Osteoblast (primary cell): ENCODE measurements around the gene MACROD2. TPM values are rescaled to one million over a fixed set of nuclear protein-coding genes. Genes with fewer than 3 reads are reported as not detected.

ENCODE experiments used
- DNase-seq: peaks from one replicate; pipeline ENCODE4 v3.0.0; 2011; ENCODE audit warnings: low spot score, mixed read lengths; ENCODE audit not compliant: insufficient read length; ENCODE audit errors: missing footprints
- H2AFZ ChIP-seq: 2 replicates; pipeline ENCODE4 v1.6.0; 2011; ENCODE audit warnings: mild to moderate bottlenecking, low read length
- H3K27ac ChIP-seq: 2 replicates; pipeline ENCODE4 v1.5.1; 2011; ENCODE audit warnings: mild to moderate bottlenecking, low read depth, low read length, moderate library complexity
- H3K27me3 ChIP-seq: 2 replicates; pipeline ENCODE4 v1.6.0; 2012; ENCODE audit warnings: mild to moderate bottlenecking, control low read depth, inconsistent platforms, low read length, moderate library complexity; ENCODE audit not compliant: insufficient read depth
- H3K36me3 ChIP-seq: 2 replicates; pipeline ENCODE4 v1.5.1; 2011; ENCODE audit warnings: mild to moderate bottlenecking, low read length, control low read depth, moderate library complexity; ENCODE audit not compliant: insufficient read depth
- H3K4me1 ChIP-seq: 2 replicates; pipeline ENCODE4 v1.5.1; 2011; ENCODE audit warnings: mild to moderate bottlenecking, low read length, control low read depth, moderate library complexity; ENCODE audit not compliant: insufficient read depth
- H3K4me2 ChIP-seq: 2 replicates; pipeline ENCODE4 v1.6.0; 2011; ENCODE audit warnings: mild to moderate bottlenecking, low read length; ENCODE audit not compliant: insufficient read depth
- H3K4me3 ChIP-seq: fragments of 200-600 bp; sonication (generic); 3 replicates; pipeline ENCODE4 v1.5.1; 2012; ENCODE audit warnings: mild to moderate bottlenecking, low read length, inconsistent platforms; ENCODE audit not compliant: insufficient read depth
- H3K79me2 ChIP-seq: 2 replicates; pipeline ENCODE4 v1.6.0; 2012; ENCODE audit warnings: mild to moderate bottlenecking, low read length, control low read depth, inconsistent platforms; ENCODE audit not compliant: insufficient read depth
- H3K9me3 ChIP-seq: 2 replicates; pipeline ENCODE4 v1.5.1; 2011; ENCODE audit warnings: low read depth, low read length, control low read depth
- H4K20me1 ChIP-seq: 2 replicates; pipeline ENCODE4 v1.6.0; 2012; ENCODE audit warnings: mild to moderate bottlenecking, low read length, control low read depth; ENCODE audit not compliant: insufficient read depth
- CTCF ChIP-seq: IDR thresholded peaks from 2 replicates; pipeline ENCODE4 v1.5.1; 2011; ENCODE audit warnings: mild to moderate bottlenecking, low read depth, low read length, moderate library complexity; ENCODE audit errors: extremely low read depth
- total RNA-seq: library from RNA; depleted of rRNA; stranded (reverse); fragments of >200 nt; gene quantifications from 2 replicates; pipeline ENCODE4 v1.2.3, GENCODE V29; 2012

MACROD2 gene
- total RNA-seq, 1 donor = 4.0 TPM

DNA sequence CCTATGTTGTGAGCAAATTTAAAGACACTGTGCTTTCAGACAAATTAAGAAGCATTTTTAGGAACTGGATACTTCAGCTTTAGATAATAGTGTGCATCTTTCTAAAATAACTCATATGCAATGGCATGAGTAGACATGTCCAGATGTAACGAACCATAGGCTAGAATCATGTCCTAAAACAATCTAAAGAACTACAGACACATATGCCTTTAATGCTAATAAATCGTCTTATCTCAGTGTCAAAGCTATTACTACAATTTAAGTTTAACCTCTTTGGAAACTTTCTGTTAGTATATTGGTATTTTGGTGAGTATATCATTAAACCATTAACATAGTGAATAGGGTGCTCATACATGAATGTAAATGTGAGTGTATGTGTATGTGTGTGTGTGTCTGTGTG lies 1250.6 kb downstream of the MACROD2 start:
- no peaks in the 10 kb centered on the region for H3K27me3 ChIP-seq
- H4K20me1 ChIP-seq = no peaks in the 10 kb centered on the region
- no peaks in the 10 kb centered on the region for H3K36me3 ChIP-seq
- no peak for DNase-seq
- no peaks in the 10 kb centered on the region for H3K79me2 ChIP-seq
- H3K4me3 ChIP-seq = no peak overlapping the region
- H3K27ac ChIP-seq = no peak overlapping the region
- no peaks in the 10 kb centered on the region for H3K4me1 ChIP-seq
- no peak for TF ChIP-seq CTCF
- H3K9me3 ChIP-seq = no peaks in the 10 kb centered on the region
- H3K4me2 ChIP-seq = no peak overlapping the region
- no peak overlapping the region for H2AFZ ChIP-seq

DNA sequence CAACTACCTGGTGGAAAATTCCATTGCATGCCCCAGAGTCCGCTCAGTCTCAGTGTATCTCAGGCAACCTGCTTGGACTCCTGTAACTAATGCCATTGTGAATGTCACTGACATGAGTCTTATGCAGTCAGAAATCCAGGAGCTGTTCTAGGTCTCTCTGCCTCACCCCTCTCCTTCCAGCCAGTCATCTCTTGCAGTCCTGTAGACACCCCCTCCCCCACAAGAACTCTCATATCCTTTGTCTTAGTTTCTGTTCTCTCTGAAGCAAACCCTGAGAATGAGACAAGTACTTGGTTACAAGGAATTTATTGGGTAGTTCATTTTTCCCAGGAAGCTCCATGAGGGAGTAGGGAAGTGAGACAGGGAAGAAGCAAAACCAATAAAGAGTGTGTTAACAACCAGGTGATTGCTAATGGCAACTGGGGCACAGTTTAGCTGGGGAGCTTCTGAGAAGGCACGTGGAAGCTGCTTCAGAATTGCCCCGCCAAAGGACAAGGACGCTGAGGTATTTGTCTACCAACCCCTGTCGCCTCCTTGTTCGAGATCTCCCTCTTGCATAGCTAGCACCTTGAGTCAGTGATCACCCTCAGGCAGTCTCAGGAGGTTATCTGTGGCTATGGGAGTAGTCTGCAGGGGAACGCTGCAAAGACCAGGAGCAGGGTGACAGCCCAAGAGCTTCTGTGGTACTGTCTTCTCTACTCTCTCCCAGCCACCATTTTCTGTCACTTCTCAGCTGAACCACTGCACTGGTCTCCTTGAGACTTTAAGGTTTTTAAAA lies 1253.5 kb downstream of the MACROD2 start:
- Histone ChIP-seq H4K20me1 (no peaks in the 10 kb centered on the region), H3K4me3 (no peak overlapping the region), H3K79me2 (no peaks in the 10 kb centered on the region), H3K9me3 (no peaks in the 10 kb centered on the region), H3K27me3 (no peaks in the 10 kb centered on the region), H3K36me3 (no peaks in the 10 kb centered on the region), H2AFZ (no peak overlapping the region), H3K4me2 (no peak overlapping the region), H3K4me1 (no peaks in the 10 kb centered on the region), H3K27ac (no peak overlapping the region)
- TF ChIP-seq CTCF = no peak
- DNase-seq = peak; percentile 13

- no peaks in the 10 kb centered on the region for H4K20me1 ChIP-seq
- no peak for TF ChIP-seq CTCF
- DNase-seq = no peak
- H3K27ac ChIP-seq = no peak overlapping the region
- H3K27me3 ChIP-seq = no peaks in the 10 kb centered on the region
- H3K79me2 ChIP-seq = no peaks in the 10 kb centered on the region
- H3K4me1 ChIP-seq = no peaks in the 10 kb centered on the region
- H3K36me3 ChIP-seq = no peaks in the 10 kb centered on the region
- H2AFZ ChIP-seq = no peak overlapping the region
- no peak overlapping the region for H3K4me3 ChIP-seq
- no peak overlapping the region for H3K4me2 ChIP-seq
- H3K9me3 ChIP-seq = no peaks in the 10 kb centered on the region
Observed at GRCh38 chr20:15251171-15251570, 1255.9 kb downstream of the MACROD2 start.

DNA sequence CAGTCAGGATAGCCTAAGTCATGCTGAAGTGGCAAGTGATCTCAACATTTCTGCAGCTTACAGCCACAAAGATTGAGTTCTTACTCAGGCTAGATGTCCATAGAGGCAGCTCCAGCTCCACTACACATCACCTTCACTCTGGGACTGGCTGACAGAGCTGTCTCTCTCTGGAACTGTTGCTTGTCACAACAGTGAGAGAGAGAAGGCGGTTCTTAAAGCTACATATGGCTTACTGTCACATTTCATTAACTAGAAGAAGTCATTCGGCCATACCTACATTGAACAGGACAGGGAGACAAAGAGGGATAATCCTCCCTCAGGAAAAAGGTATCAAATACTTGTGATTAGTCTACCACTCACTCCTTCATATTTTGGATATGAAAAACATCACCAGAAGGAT lies 1257.0 kb downstream of the MACROD2 start:
- Histone ChIP-seq H3K4me1 (no peaks in the 10 kb centered on the region), H3K79me2 (no peaks in the 10 kb centered on the region), H4K20me1 (no peaks in the 10 kb centered on the region), H3K27ac (no peak overlapping the region), H3K9me3 (no peaks in the 10 kb centered on the region), H3K4me2 (no peak overlapping the region), H3K4me3 (no peak overlapping the region), H3K27me3 (no peaks in the 10 kb centered on the region), H3K36me3 (no peaks in the 10 kb centered on the region), H2AFZ (no peak overlapping the region)
- TF ChIP-seq CTCF = no peak
- DNase-seq = no peak
